Measurements from ENCODE around the gene FAM53B.

Gene FAM53B

DNA sequence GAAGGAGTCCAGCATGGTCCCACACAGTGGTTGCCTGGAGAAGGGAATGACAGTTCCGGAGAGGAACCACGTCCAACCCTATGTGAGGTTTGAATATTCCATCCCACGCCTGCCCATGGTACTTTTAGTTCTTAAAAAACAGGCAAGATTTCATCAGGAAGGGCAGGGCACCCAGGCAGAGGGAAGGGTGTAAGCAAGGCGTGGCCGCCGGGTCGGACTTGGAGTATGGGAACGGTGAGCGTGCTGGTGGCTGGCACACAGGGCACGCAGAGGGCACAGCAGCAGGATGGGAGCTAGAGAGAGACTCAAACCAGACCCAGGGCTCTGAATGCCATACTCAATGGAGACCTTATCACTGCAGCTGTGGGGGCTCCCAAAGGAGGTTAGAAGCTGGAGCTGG is 34.3 kb downstream of the FAM53B start:
- no peak for DNase-seq (ENCODE audit: low read depth in 2 of 2)

DNA sequence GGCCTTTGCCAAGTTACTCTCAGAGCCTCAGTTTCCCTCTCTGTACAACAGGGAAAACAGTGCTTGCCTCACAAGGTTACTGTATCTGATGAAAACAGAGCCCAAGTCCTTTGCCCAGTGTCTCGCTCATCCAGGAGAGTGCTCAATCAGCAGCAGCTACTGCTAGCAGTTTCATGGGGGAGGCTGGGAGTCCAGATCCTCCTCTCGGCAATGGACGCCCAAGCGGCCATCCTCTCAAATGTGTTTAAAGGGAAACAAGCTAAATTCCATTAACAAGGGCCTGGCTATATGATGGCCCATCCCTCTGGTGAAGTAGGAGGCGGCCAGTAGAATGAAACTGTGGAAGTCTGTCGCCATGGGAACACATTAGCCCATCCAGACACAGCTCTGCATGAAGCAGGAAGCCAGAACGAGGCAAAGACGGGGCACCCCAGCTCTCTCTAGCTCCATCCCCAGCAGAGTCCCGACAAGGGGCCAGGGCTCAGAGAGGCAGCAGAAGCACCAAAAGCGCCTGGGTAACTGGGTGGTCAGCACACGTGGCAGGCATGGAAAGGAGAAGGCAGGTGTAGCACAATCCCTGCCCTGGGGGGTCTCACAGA is 35.2 kb downstream of the FAM53B start:
- no peak for DNase-seq (ENCODE audit: low read depth in 2 of 2)

DNA sequence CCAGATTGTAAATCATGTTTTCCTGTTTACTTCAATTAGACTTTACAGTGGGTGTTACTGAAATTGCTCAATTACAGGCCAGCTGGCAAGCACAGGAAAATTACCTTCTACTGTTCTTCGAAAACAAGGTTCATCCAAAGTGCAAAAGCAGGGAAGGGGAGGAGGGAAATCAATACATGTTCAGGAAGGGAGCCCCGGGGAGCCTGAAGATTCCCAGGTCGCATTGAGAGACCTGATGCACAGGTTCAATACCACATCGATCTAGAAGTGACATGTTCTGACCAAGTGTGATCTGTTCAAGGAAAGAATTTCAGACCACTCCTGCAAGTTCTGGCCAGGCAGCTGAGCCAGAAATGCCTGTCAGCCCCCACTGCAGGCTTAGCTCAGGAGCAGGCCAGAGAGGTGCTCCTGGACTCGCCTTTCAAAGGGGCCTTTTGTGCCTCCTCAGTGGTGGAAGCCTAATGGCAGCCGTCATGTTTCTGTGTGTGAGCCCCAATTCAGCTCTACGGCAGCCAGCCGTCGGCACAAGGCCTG is 35.9 kb downstream of the FAM53B start:
- no peak for DNase-seq (ENCODE audit: low read depth in 2 of 2)

DNA sequence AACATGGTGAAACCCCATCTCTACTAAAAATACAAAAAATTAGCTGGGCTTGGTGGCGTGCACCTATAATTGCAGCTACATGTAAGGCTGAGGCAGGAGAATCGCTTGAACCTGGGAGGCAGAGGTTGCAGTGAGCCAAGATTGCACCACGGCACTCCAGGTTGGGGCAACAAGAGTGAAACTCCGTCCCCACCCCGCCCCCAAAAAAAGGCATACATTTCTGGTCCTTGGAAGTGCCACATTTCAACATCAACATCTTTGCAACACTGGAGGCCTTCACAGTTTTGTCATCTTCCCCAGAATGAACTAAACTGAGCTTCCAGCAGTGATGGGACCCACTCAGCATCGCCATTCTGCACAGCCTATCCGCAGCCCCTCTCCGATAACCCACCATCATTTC is 36.6 kb downstream of the FAM53B start:
- DNase-seq (ENCODE audit: low read depth in 2 of 2): no peak

DNA sequence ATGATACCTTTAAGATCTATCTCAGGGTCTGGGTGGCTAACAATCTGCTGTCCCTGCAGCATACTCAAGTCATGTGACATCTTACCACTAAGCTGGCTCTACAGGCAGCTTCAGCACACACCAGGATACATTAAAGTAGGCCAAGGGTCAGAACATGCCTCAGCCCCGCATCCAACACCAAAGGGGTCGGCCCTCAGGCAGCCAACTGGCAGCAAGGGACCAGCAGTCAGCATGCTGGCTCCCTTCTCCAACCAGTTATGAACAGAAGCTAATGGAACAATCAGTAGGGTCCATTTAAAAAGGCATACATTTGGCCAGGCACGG is 37.1 kb downstream of the FAM53B start:
- DNase-seq (ENCODE audit: low read depth in 2 of 2): no peak

DNA sequence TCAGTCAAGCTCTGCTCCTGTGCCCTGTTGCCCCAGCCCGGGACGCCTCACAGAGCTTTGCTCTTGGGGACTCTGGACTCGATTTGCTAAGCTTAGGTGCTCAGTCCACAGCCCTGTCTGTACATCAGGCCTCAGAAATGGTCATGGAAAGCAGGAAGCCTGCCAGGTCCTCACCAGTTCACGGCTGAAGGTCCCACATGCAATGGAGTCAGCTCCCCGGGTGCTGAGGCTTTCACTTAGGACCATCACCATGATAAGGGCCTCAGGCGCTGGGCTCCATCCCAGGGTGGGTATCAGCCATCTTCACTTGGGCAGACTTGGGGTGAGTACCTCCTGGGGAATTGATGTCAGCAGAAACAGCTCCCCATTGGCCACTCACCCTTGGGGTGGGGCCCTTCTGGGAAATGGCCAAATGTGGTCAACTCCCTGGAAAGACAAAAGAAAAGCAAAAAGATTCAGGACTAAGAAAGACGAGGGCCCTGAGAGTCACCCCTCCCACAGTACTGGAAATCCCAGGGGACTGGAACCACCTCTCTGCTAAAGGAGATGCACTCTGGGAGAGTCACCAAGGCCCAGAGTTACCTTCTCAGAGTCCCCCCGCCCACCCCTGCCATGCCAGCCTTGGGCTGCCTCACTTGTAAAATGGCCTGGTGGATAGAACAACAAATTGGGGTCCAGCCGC is 37.6 kb downstream of the FAM53B start:
- DNase-seq (ENCODE audit: low read depth in 2 of 2): no peak

DNA sequence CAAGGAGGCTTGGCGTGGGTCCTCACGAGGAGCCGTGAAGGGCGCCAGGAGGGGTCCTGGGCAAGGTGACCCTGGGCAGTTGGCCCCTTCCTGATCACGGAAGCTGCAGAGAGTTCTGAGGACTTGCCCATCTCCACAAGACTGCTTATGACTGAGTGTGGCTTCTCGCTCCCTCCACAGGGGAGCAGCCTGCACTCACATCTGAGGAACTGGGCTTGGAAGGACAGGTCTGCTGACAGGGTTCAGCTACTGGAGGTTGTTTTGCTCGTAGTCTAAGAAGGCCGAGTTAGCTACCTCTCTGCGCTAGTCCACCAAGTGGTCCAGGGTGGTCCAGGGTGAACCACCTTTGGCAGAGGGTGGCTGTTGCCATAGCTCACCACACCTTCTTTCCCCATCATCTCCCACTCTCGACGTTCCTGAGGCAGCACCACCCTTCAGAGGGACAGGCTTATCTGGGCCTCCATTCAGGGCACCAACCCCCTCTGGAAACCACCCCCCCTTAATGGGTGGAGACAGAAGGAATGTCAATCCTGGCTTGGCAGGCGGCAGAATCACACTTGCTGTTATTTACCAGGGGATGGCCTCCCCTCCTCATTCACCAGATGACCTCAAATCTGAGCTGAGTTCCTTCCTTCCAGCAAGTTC is 38.2 kb downstream of the FAM53B start:
- no peak for DNase-seq (ENCODE audit: low read depth in 2 of 2)

DNA sequence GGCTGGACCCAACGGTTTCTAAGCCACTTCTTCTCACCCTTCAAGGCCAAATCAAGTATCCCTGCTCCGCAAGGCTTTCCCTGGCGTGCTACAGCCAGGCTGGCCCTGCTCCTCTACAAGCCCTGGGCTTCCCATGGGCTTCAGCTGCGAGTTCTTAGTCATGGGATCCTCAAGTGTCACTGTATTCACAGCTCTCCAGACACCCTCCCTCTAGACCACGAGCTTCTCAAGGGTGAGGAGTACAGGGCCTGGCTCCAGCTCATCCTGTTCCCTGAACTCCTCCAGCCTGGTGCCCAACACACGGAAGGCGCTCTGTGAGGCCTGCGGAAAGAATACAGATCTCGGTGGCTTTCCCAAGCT is 38.8 kb downstream of the FAM53B start:
- no peak for DNase-seq (ENCODE audit: low read depth in 2 of 2)

DNA sequence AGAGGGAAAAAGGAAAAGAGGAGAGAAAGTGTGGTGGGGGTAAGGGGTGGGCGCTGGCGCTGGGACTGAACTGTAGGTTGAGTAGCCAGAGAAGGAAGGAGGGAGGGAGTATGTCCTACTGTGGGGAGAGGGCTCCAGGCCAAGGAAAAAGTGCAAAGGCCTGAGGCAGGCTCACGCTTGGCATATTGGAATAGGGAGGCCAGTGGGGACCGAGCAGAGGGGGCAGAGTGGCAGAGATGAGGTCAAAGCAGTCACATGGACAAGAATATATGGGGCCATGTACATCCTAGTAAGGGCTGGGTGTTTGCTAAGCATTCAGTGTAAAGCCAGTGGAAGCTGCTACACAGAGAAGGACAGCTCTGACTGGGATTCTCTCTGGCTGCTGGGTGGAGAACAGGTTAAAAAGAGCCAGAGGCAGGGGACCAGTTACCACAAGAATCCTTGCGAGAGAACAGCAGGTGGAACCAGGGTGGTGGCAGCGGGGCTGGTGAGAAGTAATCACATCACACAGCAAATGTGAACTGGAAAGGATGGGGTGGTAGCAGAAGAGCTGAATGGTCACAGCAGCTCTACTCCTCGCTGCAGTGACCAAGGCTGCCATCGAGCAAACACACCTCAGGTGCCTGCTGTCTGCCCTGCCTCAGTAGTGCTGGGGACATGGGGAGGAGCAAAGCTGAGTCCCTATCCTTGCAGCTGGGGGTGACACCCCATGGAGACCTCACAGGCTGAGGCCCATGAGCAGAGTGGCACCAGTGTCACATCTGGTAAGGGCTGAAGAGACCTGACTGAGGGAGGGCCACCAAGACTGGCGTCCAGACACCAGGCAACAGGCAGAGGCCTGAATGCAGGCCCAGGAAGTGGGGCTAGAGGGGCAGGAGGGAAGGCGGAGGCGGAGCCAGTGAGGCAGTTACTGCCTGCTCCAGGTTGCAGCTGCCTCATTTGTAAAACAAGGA is 39.5 kb downstream of the FAM53B start:
- DNase-seq (ENCODE audit: low read depth in 2 of 2): no peak

DNA sequence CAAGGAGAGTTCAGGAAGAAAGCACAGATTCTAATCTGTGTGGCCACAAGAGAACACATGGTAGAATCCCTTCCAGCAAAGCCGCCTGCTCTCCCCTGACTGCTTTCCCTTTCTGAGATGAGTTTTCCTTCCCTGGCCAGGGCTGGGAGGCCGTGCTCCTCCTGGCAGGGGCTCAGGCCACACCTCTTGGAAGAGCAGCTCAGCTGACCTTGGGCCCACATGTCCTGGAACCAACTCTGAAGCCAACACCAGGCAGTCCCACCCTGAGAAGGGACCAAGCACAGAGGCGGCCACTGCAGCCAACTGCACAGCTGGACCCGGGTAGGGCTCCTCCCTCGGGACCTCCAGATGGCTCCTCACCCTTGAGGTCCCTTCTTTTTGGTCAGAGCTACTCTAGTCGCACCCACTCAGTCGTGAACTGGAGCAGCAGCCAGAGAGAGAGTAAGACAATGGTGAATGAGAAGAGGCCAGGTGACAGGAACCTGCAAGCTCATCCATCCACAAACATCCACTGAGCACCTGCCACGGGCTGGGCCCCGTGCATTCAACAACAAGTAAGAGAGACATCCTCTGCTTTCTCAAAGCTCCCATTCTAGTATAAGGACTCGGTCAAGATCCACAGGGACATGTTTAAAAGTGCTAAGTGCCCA is 40.3 kb downstream of the FAM53B start:
- no peak for DNase-seq (ENCODE audit: low read depth in 2 of 2)

DNA sequence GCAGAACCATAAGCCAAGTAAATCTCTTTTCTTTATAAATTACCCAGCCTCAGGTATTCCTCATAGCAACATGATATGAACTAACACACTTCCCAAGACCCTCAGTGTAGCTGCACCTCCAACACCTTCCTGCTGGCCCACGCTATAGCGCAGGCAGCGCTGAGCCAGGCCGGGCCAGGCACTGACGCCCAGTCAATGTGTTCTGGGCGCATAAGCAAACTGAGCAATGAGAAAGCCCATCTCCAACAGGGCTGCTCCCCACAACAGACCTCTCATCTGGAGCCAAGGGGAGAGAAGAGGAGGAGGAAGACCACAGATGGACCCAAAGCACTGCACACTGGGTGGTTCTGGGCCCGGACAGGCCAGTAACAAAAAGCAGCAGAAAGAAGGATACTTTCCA is 40.8 kb downstream of the FAM53B start:
- DNase-seq (ENCODE audit: low read depth in 2 of 2): no peak

DNA sequence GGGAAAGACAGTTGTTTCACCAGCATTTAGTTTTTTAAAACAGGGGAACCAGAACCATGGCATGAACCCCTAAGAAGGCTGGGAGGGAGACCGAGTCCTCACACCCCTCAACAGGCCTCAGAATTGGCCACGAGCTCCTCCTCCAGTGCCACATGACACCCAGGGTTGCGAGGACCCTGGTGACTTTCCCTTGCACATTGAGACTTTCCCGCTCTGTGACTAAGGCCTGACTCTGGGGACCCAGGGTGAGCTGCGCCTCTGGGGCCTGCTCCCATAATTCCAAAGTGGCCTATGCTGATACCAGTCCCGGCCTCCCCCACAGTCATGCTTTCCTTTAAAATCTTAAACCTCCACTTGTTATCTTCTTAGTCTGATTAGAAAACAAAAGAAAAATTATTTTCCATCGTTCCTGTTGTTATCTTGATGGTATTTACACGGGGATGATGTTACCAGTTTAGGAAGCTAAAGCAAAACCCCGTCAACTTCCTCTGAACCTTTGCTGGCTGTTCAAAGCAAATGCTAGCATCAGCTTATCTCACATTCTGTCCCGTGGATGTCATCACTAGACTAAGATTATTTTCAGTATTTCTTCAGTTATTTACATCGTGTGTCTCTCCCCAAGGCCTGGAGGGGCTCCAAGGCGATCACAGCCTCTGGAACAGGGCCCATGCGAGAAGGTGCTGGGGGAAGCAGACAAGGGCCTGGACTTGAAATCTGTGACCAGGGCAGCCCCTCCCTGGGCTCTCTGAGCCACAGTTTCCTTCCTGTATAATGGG is 42.1 kb downstream of the FAM53B start:
- DNase-seq (ENCODE audit: low read depth in 2 of 2): no peak

DNA sequence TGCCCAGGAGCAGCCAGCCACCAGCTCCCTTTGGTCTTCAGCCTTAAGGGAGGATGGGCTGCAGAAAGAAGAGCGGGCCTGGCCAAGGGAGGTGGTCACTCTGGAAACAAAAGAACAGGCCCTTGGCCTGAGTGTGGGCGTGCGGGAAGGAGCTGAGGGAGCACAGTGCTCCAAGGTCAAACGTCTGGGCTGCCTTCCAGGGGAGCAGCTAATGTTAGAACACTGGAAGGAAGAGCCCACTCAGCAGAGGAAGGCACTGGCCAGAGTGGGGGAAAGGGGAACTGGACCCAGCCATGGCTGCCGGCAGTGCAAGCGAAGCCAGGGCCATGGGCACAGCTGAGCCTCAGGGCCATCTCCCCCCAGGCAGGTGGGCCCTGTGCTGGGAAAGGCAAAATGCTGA is 42.7 kb downstream of the FAM53B start:
- DNase-seq (ENCODE audit: low read depth in 2 of 2): no peak

DNA sequence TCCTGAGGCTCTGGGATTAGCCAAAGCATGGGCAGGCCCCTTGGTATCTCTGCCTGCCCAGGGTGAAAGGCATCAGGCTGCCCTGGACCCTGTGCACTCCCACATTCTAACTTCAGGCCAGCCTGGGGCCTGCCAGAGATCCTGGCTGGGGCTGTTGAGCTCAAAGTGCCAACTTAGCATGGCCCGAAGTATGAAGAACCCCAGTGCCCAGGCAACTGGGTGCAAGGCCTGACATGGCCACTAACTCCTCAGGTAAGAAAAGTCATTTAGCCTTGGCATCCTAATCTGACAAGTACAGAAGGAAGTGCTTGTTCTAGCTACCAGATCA is 43.2 kb downstream of the FAM53B start:
- no peak for DNase-seq (ENCODE audit: low read depth in 2 of 2)

DNA sequence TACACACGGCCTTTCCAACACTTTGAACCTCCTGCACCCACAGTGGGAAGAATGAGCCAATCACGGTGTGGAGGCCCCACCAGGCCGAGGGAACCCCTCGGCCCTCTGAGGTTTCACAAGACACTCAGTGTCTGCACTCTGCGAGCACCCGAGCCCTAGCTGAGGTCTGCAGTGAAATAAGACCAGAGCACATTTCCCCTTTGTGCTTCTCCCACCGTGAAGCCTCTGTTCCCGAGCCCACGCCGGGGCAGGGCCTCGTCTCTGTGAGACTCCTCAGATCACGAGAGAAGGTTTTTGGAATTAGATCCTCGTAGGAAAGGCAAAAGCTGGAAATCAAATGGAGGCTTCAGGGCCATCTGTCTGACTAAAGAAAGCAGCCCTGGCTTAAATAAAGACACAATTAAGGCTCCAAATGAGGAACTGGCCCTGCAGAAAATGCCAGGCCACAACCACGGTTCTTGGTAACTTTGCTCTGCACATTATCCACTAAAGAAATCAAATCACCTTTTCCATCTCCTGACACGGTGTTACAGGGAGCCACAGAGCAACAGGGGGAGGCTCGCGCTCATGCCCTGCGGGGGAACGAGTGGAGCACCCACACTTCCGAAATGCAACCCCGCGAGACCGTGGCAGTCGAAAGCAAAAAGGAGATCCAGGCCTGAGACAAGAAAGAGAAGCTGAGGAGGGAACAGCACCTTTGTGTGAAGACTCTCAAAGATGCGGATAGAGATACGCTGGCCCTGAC is 43.7 kb downstream of the FAM53B start:
- DNase-seq (ENCODE audit: low read depth in 2 of 2): no peak

DNA sequence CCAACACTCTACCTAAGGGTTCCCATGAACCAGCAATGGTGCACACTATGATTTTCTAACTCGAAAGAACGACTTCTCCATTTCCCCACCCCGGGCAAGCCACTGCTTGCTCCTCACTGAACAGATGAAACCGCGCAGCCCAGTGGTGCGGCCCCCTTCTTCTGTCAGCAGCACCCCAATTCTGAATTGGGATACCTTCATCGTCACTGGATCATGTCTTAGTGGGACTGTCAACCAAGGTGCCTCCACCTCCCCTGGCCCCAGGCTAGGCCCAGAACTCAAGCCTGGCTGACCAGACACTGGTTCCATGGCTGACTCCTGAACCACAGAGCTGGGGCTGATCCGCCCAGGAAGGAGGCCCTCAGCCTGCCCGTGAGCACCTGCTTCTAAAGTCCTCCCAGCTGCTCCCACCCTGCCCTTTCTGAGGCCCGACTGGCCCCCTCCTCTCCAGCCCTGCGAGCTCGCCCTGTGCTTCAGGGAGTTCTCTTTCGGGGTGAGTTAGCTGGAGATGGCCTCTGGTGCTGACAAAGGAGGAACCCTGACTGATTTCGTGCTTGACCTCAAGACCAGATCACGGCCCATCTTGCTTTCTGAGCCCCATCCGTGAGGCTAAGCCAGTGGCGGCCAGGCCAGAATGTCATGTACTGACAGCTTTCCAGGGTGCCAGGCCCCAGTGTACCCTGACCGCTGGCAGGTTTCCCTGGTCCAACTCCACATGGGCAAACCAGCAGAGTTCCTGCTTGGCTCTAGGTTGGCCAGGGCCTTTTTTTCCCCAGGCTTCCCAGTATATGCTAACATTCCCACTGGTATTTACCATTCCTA is 44.5 kb downstream of the FAM53B start:
- DNase-seq (ENCODE audit: low read depth in 2 of 2): no peak

DNA sequence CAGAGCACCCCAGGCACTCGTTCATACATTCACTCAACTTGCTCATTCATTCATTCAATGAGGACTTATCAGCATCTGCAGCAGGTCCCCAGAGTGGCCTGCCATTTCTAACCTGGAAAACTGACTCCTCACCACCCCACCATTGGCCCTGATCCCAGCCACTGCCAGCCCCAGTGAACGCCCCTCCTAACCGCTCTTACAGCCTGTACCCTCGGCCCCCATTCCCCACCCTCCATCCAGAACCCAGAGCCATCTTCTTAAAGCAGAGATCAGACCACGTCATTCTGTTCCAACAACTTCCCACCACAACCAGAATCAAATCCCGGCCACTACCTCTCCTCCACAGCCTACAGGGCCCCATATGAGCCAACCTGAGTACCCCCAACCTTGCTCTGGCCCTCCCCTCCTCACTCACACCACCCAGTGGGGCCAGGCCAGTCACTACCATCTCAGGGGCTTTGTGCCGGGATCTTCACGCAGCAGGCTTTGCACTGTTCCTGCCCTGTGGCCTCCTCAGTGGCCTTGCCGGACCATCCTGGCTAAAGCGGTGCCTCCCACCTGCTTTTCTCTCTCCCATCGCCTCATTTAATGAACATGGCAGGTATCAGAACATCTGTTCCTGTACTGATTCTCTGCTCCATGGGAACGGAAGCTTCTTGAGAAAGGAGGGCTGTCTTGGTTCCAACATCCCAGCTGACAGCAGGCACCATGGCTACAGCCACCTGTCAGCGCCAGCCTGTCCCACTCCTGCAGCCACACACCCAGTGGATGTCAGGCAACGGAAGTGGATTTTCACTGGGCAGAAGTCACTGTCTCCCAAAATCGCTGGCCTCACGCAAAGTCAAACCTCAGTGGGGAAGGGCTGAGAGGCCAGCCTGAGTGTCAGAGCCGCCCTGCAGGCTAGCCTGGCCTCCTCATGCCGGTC is 45.4 kb downstream of the FAM53B start:
- no peak for DNase-seq (ENCODE audit: low read depth in 2 of 2)

DNA sequence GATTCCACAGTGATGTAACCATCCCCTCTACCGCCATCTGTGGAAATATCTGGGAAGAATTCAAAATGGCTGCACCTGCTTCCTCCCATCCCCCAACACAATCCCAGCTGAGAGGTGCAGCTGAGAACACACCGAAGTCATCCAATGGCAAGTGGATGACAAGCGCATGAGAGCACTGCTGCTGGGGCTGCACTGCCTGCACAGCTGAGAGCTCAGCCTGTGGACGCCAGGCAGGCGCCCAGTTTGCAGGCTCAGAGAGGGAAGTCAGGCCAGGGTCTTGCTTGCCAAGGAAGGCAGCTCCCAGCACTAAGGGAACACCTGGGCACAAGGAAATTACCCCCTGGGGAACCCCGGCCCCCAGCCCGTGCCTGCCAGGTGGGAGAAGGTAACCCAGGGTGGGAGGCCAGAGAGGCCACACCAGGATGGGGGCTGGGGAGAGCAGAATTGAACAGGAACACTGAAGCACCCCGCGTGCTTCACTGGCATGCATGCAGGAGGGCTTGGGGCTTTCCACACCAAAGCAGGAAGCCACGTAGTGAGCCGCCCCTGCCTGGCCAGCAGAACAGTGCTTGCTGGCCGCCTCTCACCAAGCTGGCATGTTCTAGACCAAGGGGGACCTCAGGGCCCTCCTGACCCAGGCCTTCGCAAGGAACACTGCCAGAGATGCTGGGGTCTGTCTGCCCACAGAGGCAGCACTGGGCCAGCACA is 46.2 kb downstream of the FAM53B start:
- no peak for DNase-seq (ENCODE audit: low read depth in 2 of 2)

Data from stimulated activated CD8-positive, alpha-beta memory T cell treated with anti-CD3 and anti-CD28 coated beads, Interleukin-2, amount 100 ng/mL, for 48 hours (primary cell).